VCaP (cell line): ENCODE measurements around the gene ZFHX3.

Experiments used
- H3K27ac ChIP-seq: fragments of 450-650 bp; 2 replicates; pipeline ENCODE4 v1.5.1; 2017
- CTCF ChIP-seq: fragments of 450-650 bp; conservative IDR thresholded peaks from 2 replicates; pipeline ENCODE4 v1.5.1; 2017; ENCODE audit warnings: mild to moderate bottlenecking, moderate library complexity

The ZFHX3 gene

DNA sequence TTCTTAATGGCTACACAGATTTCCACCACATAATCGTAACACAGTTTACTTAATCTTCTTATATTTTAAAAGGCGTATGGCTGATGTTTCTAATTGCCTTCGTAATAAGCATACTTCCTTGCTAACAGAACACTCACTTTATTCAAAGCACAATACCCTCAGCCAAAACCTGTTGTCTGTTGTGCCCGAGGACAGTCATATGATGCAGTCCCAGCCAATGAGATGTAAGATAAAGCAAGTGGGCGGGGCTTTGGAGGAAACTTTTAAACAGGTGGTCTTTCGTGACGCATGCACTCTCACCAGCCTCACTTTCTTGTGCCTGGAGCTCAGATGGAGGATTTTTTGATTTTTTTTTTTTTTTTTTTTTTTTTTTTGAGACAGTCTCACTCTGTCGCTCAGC lies 174.1 kb downstream of the ZFHX3 start:
- no peak for TF ChIP-seq CTCF

DNA sequence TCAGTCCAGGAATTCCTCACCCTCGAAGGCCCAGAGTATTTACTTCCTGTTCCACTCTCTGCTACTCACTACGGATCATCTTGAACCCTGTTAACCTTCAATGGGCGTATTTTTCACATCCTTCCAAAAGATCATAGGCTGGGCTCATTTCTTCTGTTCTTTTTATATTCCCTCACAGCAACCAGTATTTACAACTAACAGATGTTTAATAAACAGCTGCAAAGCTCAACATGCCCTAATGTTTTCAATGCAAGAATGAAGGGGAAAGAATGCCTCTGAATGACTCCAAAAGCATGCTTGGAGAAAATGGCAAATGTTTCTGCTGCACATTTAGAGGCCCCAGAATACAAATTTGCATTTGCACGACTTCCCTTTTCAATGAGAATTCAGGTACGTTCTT lies 174.9 kb downstream of the ZFHX3 start:
- H3K27ac ChIP-seq = no peak overlapping the region
- TF ChIP-seq CTCF = no peak

More for the DNA sequence above, 174.1 kb downstream of the ZFHX3 start:
- H3K27ac ChIP-seq = no peak overlapping the region

- no peak overlapping the region for H3K27ac ChIP-seq
- no peak for TF ChIP-seq CTCF
Observed at GRCh38 chr16:72865835-72866234, 182.1 kb downstream of the ZFHX3 start.

DNA sequence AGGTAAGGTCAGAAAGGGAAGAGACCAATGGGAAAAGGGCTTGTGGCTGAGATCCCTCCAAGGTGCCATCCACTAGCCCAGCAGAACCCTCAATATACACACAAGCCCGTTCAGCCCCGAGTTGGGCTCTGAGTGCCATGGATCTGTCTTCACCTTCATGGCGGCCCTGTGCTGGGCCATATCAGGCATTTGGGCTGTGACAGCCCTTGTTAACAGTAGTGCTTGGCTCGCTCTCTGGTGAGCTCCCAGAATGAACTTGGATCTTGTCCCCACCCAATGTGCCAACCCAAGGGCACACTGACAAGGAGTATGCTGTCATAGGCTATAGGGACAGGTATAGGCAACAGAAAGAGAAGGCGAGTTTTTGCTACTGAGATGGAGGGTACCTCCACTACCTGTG lies 182.7 kb downstream of the ZFHX3 start:
- no peak for TF ChIP-seq CTCF
- no peak overlapping the region for H3K27ac ChIP-seq

DNA sequence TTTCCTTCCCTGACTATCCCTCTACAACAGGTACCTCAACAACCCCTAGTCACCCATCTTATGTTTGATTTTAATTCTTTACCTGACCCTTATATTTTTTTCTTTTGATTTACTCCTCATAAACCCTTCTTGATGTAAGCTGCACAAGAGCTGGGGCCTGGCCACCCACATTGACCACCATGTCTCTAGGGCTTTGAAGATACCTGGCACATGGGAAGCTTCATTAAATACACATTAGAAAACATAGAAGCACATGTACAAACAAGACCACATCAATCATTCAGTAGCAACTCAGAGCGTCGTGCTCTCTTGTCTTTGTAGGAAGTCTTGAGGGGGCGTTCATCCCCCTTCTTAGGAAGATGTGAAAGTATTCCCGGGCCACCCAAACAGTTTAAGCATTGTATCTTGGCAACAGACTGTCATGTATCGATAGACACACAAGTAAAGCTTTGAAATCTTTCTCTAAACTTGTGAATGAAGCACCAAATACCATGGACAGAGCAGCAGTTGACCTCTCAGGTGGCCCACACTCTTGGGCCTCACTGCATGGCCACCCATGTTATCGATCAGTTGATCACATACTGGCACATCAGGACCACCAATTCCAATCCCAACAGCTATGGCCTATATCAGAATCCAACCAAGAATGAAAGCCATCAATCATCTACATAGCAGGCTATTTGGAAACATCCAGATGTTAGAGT lies 183.6 kb downstream of the ZFHX3 start:
- H3K27ac ChIP-seq = no peak overlapping the region
- no peak for TF ChIP-seq CTCF

- TF ChIP-seq CTCF = no peak
- no peak overlapping the region for H3K27ac ChIP-seq
Observed at GRCh38 chr16:72862090-72862489, 185.8 kb downstream of the ZFHX3 start.

- H3K27ac ChIP-seq = no peak overlapping the region
- no peak for TF ChIP-seq CTCF
Observed at GRCh38 chr16:72860726-72861562, 187.0 kb downstream of the ZFHX3 start.
